ENCODE data around the gene GPR148. TPM values are rescaled to one million over a fixed set of nuclear protein-coding genes. Genes with fewer than 3 reads are reported as not detected.
A peak's percentile ranks its signal among the peaks of the same experiment; 100 is the strongest.

GPR148 gene
- total RNA-seq, 1 experiment from 2014 or later = not detected

GRCh38 chr2:130756053-130756873 lies 27.4 kb downstream of the GPR148 start:
- no peaks in the 10 kb centered on the region for H3K4me1 ChIP-seq
- Mint-ChIP-seq H3K27me3 (ENCODE audit: insufficient read depth, unreplicated experiment) (peaks cover 23% of the 10 kb centered on the region), H3K27ac (ENCODE audit: unreplicated experiment) (no peak overlapping the region), H3K9me3 (ENCODE audit: unreplicated experiment) (no peaks in the 10 kb centered on the region), H3K4me3 (ENCODE audit: unreplicated experiment) (peak overlapping the region; percentile 79), H3K4me1 (ENCODE audit: low read depth, unreplicated experiment) (no peaks in the 10 kb centered on the region), H3K36me3 (ENCODE audit: insufficient read depth, unreplicated experiment) (no peaks in the 10 kb centered on the region)
- BruUV-seq (replicated peaks) = no TSS peak
- H3K9me3 ChIP-seq = no peaks in the 10 kb centered on the region
- intact Hi-C loops (cut with micrococcal nuclease; ENCODE audit: unreplicated experiment) = loop anchor here (1.0 kb wide), 1 partner anchor 29 kb away; no protein-coding TSS in a partner anchor
- H3K4me3 ChIP-seq (ENCODE audit: low read depth, low read length) = peak overlapping the region; percentile 82
- peak in 1 of 2 experiments; percentile 82 for DNase-seq
- CTCF ChIA-PET = interaction anchor here (0.6 kb wide), 3 partner anchors 12 to 383 kb away, joined by 4 to 5 read pairs (median 4); no protein-coding TSS in a partner anchor
- H3K36me3 ChIP-seq (ENCODE audit: control insufficient read depth, insufficient read depth, low read length) = no peaks in the 10 kb centered on the region
- H3K27me3 ChIP-seq (replicated peaks; ENCODE audit: control insufficient read depth, insufficient read depth, low read length) = no peaks in the 10 kb centered on the region
- TF ChIP-seq CTCF (IDR thresholded peaks at IDR 0.05; ENCODE audit: insufficient read depth in 1 of 2, low read depth in 1 of 2, low read length in 1 of 2, severe bottlenecking in 1 of 2, unreplicated experiment in 1 of 2) = peak in 1 of 2 experiments; percentile 12
- POLR2A ChIA-PET = interaction anchor here (0.5 to 0.6 kb wide), 3 partner anchors 9 to 22 kb away, joined by 5 to 11 read pairs (median 6); no protein-coding TSS in a partner anchor

DNA sequence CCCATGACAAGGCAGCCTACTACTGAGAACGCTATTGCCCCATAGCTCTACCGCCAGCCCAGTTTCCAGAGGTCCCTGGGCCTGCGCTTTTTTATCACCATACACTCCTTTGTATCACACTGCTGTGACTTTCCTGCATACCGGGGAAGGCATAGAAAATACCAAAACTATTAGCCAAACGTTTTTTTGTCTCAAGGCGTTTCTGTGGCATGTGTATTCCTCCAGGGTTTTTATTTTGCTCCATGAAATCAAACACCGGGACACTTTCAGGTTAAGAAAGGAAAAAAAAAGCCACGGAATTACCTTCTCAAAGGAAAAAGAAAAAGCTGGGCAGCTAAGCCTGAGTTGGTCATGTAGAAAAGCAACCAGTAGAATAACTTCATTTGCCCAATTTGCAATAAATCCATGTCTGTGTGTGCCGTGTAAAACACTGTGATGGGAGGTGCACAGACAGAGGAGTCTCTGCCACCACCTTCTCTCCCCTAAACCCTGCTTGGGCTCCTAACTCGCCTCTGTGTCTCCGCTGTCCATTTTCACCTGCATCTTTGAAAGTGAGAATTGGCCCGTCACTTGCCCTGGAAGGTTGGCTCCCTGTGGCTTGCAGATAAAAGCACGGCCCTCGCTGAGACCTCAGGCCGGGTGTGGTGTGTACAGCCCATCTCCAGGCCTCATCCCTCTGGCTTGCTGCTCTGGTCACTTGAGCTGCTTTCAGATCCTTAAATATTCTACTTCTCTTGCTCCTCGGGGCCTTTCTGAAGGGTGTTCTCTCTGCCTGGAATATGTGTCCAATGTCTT lies 28.2 kb downstream of the GPR148 start:
- no peak for TF ChIP-seq CTCF (IDR thresholded peaks at IDR 0.05; ENCODE audit: insufficient read depth in 1 of 2, low read depth in 1 of 2, low read length in 1 of 2, severe bottlenecking in 1 of 2, unreplicated experiment in 1 of 2)
- H3K4me1 ChIP-seq = no peaks in the 10 kb centered on the region
- intact Hi-C loops (cut with micrococcal nuclease; ENCODE audit: unreplicated experiment) = loop anchor here (1.0 kb wide), 1 partner anchor 30 kb away; no protein-coding TSS in a partner anchor
- Mint-ChIP-seq H3K36me3 (ENCODE audit: insufficient read depth, unreplicated experiment) (no peaks in the 10 kb centered on the region), H3K9me3 (ENCODE audit: unreplicated experiment) (no peaks in the 10 kb centered on the region), H3K27ac (ENCODE audit: unreplicated experiment) (no peak overlapping the region), H3K4me3 (ENCODE audit: unreplicated experiment) (peak overlapping the region; percentile 79), H3K27me3 (ENCODE audit: insufficient read depth, unreplicated experiment) (peaks cover 26% of the 10 kb centered on the region), H3K4me1 (ENCODE audit: low read depth, unreplicated experiment) (no peaks in the 10 kb centered on the region)
- H3K9me3 ChIP-seq = no peaks in the 10 kb centered on the region
- BruUV-seq (replicated peaks) = no TSS peak
- H3K36me3 ChIP-seq (ENCODE audit: control insufficient read depth, insufficient read depth, low read length) = no peaks in the 10 kb centered on the region
- ChIA-PET POLR2A (no interaction called here), CTCF (interaction anchor here (0.6 kb wide), 1 partner anchor 162 kb away, joined by 4 read pairs; no protein-coding TSS in a partner anchor)
- DNase-seq = no peak
- H3K27me3 ChIP-seq (replicated peaks; ENCODE audit: control insufficient read depth, insufficient read depth, low read length) = no peaks in the 10 kb centered on the region
- H3K4me3 ChIP-seq (ENCODE audit: low read depth, low read length) = no peak overlapping the region
